Stimulated activated memory B cell treated with anti-CD40 and anti-IgM and Interleukin-4, amounts not matched to agents 10 μg/mL and 1 μg/mL and 100 μg/mL, for 72 hours (primary cell): ENCODE results near the gene NEIL3.

ENCODE experiments used
- ATAC-seq: fragments of 150-1000 bp; cut with Tn5 transposase; 2 replicates; pipeline ENCODE4 v1.10.0; 2021
- H3K27ac Mint-ChIP-seq: one replicate; pipeline ENCODE4 v1.8.0; 2022; ENCODE audit warnings: mild to moderate bottlenecking, mixed read lengths
- H3K27me3 Mint-ChIP-seq: one replicate; pipeline ENCODE4 v1.8.0; 2022; ENCODE audit warnings: mixed read lengths
- H3K36me3 Mint-ChIP-seq: one replicate; pipeline ENCODE4 v1.8.0; 2022; ENCODE audit warnings: mixed read lengths
- H3K4me1 Mint-ChIP-seq: one replicate; pipeline ENCODE4 v1.8.0; 2022; ENCODE audit warnings: mixed read lengths
- H3K4me3 Mint-ChIP-seq: one replicate; pipeline ENCODE4 v1.8.0; 2022; ENCODE audit warnings: mild to moderate bottlenecking, moderate library complexity, mixed read lengths
- H3K9me3 Mint-ChIP-seq: one replicate; pipeline ENCODE4 v1.8.0; 2022; ENCODE audit warnings: mixed read lengths

NEIL3 gene, protein sequence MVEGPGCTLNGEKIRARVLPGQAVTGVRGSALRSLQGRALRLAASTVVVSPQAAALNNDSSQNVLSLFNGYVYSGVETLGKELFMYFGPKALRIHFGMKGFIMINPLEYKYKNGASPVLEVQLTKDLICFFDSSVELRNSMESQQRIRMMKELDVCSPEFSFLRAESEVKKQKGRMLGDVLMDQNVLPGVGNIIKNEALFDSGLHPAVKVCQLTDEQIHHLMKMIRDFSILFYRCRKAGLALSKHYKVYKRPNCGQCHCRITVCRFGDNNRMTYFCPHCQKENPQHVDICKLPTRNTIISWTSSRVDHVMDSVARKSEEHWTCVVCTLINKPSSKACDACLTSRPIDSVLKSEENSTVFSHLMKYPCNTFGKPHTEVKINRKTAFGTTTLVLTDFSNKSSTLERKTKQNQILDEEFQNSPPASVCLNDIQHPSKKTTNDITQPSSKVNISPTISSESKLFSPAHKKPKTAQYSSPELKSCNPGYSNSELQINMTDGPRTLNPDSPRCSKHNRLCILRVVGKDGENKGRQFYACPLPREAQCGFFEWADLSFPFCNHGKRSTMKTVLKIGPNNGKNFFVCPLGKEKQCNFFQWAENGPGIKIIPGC

GRCh38 chr4:177309522-177310371, at the start of gene NEIL3:
Gene NEIL3 (plus strand): TSS chr4:177309874. CDS start chr4:177309954, 80 bp downstream.
- peak; percentile 93 for ATAC-seq
- peaks cover 14% of the 10 kb centered on the region for H3K4me1 Mint-ChIP-seq
- no peaks in the 10 kb centered on the region for H3K36me3 Mint-ChIP-seq
- no peaks in the 10 kb centered on the region for H3K9me3 Mint-ChIP-seq
- peak within 1 kb of the TSS; percentile 77 for H3K27ac Mint-ChIP-seq
- H3K27me3 Mint-ChIP-seq: no peaks in the 10 kb centered on the region
- peak within 1 kb of the TSS; percentile 96 for H3K4me3 Mint-ChIP-seq

DNA sequence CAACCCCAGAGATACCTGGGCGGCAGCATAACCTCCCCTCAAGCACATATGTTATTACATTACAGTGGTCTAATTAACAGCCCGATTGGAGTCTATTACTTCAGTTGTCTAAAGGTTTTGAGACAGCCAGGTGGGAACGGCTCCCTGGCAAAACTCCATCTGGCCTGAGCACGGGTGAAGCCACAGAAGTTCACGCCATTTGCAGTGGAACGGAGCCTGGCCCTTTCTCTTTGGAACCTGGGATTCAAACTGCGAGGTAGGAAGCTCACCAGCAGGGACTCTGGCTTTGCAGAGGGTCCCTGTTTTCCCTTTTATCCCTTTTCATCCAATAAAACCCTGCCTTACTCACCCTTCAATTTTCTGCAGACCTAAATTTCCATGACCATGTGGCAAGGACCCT, 45.9 kb upstream of the NEIL3 start:
- Mint-ChIP-seq H3K36me3 (no peaks in the 10 kb centered on the region), H3K9me3 (no peaks in the 10 kb centered on the region), H3K4me1 (no peaks in the 10 kb centered on the region), H3K27me3 (peaks cover 10% of the 10 kb centered on the region), H3K27ac (no peak overlapping the region), H3K4me3 (no peak overlapping the region)
- no peak for ATAC-seq

DNA sequence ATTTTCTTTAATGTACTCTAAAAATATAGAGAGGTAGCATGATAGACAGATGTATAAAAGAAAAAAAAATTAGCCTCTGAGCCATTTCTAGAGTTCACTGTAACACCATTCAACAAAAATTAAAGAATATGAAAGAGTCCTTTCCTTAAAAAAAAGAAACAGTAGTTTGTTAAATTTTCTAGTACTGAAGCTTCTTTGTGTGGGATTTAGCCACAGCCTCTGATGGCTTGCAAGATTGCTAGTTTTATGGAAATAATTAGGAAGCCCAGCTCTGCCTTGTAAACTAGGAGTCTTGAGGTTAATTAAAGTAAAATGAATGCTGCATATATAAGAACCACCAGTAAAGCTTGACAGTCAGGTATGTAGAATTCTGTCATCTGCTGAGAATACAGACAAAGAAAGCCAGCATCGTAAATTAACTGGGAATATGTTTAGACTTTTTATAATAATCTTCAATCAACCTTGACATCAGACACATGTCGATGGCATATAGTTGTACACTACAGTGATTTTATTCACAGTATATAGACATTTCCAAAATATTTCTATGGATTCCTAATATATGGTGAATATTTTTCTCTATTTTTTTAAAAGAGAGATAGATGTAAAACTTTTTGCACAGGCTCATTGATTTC, 44.8 kb upstream of the NEIL3 start:
- Mint-ChIP-seq H3K4me1 (no peaks in the 10 kb centered on the region), H3K36me3 (no peaks in the 10 kb centered on the region), H3K4me3 (no peak overlapping the region), H3K27me3 (peaks cover 7% of the 10 kb centered on the region), H3K9me3 (no peaks in the 10 kb centered on the region), H3K27ac (no peak overlapping the region)
- no peak for ATAC-seq

- no peak for ATAC-seq
- H3K36me3 Mint-ChIP-seq: no peaks in the 10 kb centered on the region
- H3K4me3 Mint-ChIP-seq: no peak overlapping the region
- H3K27me3 Mint-ChIP-seq: no peaks in the 10 kb centered on the region
- H3K27ac Mint-ChIP-seq: no peak overlapping the region
- H3K4me1 Mint-ChIP-seq: no peaks in the 10 kb centered on the region
- H3K9me3 Mint-ChIP-seq: no peaks in the 10 kb centered on the region
These were observed 43.9 kb upstream of the NEIL3 start for GRCh38 chr4:177265729-177266128.

DNA sequence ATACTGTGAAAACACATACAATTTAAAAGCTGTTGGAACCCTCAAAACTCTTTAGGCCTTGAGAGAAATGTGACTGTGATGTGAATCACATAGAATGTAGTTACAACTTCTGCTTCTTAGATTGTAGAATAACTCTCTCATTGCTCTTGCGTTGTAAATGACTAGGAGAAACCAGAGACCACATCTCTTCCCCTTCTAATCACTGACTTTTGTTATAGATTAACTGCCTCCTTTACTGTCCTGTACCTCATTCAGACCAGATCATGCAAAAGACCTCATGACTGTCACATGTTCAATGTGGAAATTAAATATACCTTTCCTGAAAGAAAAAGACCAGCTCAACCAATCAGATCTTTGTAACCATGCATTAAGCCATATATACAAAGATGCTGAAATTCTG, 43.2 kb upstream of the NEIL3 start:
- no peaks in the 10 kb centered on the region for H3K36me3 Mint-ChIP-seq
- ATAC-seq: no peak
- no peaks in the 10 kb centered on the region for H3K27me3 Mint-ChIP-seq
- no peak overlapping the region for H3K4me3 Mint-ChIP-seq
- no peaks in the 10 kb centered on the region for H3K4me1 Mint-ChIP-seq
- no peaks in the 10 kb centered on the region for H3K9me3 Mint-ChIP-seq
- no peak overlapping the region for H3K27ac Mint-ChIP-seq

DNA sequence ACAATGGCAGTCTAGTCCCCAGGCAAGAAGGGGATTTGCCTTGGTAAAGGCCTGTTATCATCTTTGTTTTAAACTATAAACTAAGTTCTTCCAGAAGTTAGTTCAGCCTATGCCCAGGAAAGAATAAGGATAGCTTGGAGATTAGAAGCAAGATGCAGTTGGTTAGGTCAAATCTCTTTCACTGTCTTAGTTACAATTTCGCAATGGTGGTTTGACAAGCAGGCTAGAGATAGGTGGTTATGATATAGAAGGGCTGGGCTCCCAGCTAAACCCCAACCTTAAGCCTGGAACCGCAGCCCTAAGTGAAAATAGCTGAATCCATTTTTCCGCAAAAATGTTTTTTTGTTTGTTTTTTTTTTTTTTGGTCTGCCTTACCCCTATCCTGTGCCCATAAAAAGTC, 41.8 kb upstream of the NEIL3 start:
- no peak for ATAC-seq
- no peaks in the 10 kb centered on the region for H3K27me3 Mint-ChIP-seq

GRCh38 chr4:177271091-177271490, 38.6 kb upstream of the NEIL3 start:
- H3K36me3 Mint-ChIP-seq: no peaks in the 10 kb centered on the region
- no peak for ATAC-seq
- no peaks in the 10 kb centered on the region for H3K4me1 Mint-ChIP-seq
- H3K27me3 Mint-ChIP-seq: no peaks in the 10 kb centered on the region
- H3K9me3 Mint-ChIP-seq: no peaks in the 10 kb centered on the region
- no peak overlapping the region for H3K4me3 Mint-ChIP-seq
- no peak overlapping the region for H3K27ac Mint-ChIP-seq

More for the DNA sequence above, 41.8 kb upstream of the NEIL3 start:
- H3K36me3 Mint-ChIP-seq: no peaks in the 10 kb centered on the region
- no peaks in the 10 kb centered on the region for H3K4me1 Mint-ChIP-seq
- no peak overlapping the region for H3K4me3 Mint-ChIP-seq
- H3K9me3 Mint-ChIP-seq: no peaks in the 10 kb centered on the region
- H3K27ac Mint-ChIP-seq: no peak overlapping the region

GRCh38 chr4:177271915-177272766, 37.5 kb upstream of the NEIL3 start:
- no peaks in the 10 kb centered on the region for H3K4me1 Mint-ChIP-seq

GRCh38 chr4:177275999-177276398, 33.7 kb upstream of the NEIL3 start:
- Mint-ChIP-seq H3K27ac (no peak overlapping the region), H3K4me3 (no peak overlapping the region), H3K27me3 (no peaks in the 10 kb centered on the region), H3K4me1 (no peaks in the 10 kb centered on the region), H3K36me3 (no peaks in the 10 kb centered on the region), H3K9me3 (no peaks in the 10 kb centered on the region)
- no peak for ATAC-seq

More at GRCh38 chr4:177271915-177272766, 37.5 kb upstream of the NEIL3 start:
- H3K36me3 Mint-ChIP-seq: no peaks in the 10 kb centered on the region
- H3K27me3 Mint-ChIP-seq: no peaks in the 10 kb centered on the region
- no peak overlapping the region for H3K27ac Mint-ChIP-seq
- H3K4me3 Mint-ChIP-seq: no peak overlapping the region
- no peaks in the 10 kb centered on the region for H3K9me3 Mint-ChIP-seq
- no peak for ATAC-seq

GRCh38 chr4:177281351-177281909, 28.2 kb upstream of the NEIL3 start:
- H3K9me3 Mint-ChIP-seq: no peaks in the 10 kb centered on the region
- H3K27me3 Mint-ChIP-seq: no peaks in the 10 kb centered on the region
- no peak overlapping the region for H3K4me3 Mint-ChIP-seq
- no peaks in the 10 kb centered on the region for H3K36me3 Mint-ChIP-seq
- H3K27ac Mint-ChIP-seq: no peak overlapping the region
- no peak for ATAC-seq
- no peaks in the 10 kb centered on the region for H3K4me1 Mint-ChIP-seq

DNA sequence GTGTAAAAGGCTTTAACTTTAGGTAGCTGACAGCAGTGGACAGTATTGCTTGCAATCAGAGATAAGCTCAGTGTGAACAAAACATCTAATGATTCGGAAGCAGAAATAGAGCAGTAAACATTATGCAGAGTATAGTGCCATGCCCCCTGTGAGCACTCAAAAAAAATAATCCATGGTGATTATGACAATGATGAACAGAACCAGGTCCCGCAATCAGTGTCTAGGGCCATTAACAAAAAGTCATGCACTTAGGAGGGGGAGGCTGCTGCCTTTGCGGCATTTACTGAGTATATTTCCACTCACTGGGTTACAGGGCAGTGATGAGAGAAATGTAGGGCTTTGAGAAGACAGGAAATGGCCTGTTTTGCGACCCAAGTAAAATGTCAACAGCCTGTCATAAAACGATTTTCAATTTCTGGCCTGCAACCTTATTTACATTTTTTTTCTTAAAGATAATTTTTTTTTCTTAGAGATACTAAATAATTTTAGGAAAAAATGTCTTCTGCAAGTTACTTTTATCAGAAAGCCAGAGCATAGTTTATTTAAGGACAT, 27.3 kb upstream of the NEIL3 start:
- H3K27ac Mint-ChIP-seq: no peak overlapping the region
- no peaks in the 10 kb centered on the region for H3K36me3 Mint-ChIP-seq
- no peaks in the 10 kb centered on the region for H3K27me3 Mint-ChIP-seq

GRCh38 chr4:177283167-177283566, 26.5 kb upstream of the NEIL3 start:
- no peak overlapping the region for H3K27ac Mint-ChIP-seq
- H3K36me3 Mint-ChIP-seq: no peaks in the 10 kb centered on the region
- no peaks in the 10 kb centered on the region for H3K27me3 Mint-ChIP-seq
- H3K4me3 Mint-ChIP-seq: no peak overlapping the region
- H3K4me1 Mint-ChIP-seq: no peaks in the 10 kb centered on the region
- no peak for ATAC-seq
- no peaks in the 10 kb centered on the region for H3K9me3 Mint-ChIP-seq

More for the DNA sequence above, 27.3 kb upstream of the NEIL3 start:
- no peak for ATAC-seq
- H3K9me3 Mint-ChIP-seq: no peaks in the 10 kb centered on the region
- H3K4me1 Mint-ChIP-seq: no peaks in the 10 kb centered on the region
- no peak overlapping the region for H3K4me3 Mint-ChIP-seq

- no peak for ATAC-seq
- H3K9me3 Mint-ChIP-seq: no peaks in the 10 kb centered on the region
- H3K36me3 Mint-ChIP-seq: no peaks in the 10 kb centered on the region
- H3K4me3 Mint-ChIP-seq: no peak overlapping the region
- no peaks in the 10 kb centered on the region for H3K27me3 Mint-ChIP-seq
- no peak overlapping the region for H3K27ac Mint-ChIP-seq
- no peaks in the 10 kb centered on the region for H3K4me1 Mint-ChIP-seq
These were observed 23.7 kb upstream of the NEIL3 start for GRCh38 chr4:177285953-177286352.

DNA sequence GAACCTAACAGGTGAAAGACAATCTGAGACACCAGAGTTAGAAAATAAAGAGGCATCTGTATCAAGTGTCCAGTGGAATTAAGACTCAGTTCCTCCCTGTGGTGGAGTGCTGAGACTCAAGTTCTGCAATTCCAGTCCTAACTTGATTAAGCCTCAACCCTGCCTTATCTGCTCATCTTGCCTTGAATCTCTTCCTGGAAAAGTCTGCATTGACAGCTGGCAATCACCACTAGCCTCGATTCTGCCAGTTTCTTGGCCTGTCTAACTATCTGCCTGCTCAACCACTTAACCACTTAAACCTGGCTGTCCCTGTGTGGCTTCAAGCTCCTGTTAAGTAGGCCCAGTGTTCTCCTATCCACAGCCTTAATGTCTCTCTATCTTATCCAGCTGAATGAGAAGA, 22.4 kb upstream of the NEIL3 start:
- Mint-ChIP-seq H3K4me1 (no peaks in the 10 kb centered on the region), H3K4me3 (no peak overlapping the region), H3K9me3 (no peaks in the 10 kb centered on the region), H3K27me3 (no peaks in the 10 kb centered on the region), H3K36me3 (no peaks in the 10 kb centered on the region), H3K27ac (no peak overlapping the region)
- ATAC-seq: peak; percentile 15
